Suprapubic skin (tissue), 4 donors: Measurements from ENCODE around the gene APLF.

Experiments used
- POLR2A ChIP-seq, 2 donors: fragments of 450-650 bp; IDR thresholded peaks; one replicate each; pipeline ENCODE4 v1.6.1; 2017; ENCODE audit warnings: antibody characterized with exemption in 2 of 2, mild to moderate bottlenecking in 2 of 2, moderate library complexity in 2 of 2
- POLR2AphosphoS5 ChIP-seq, 3 donors: sonication (generic); formaldehyde crosslinking; IDR thresholded peaks; one replicate each; pipeline ENCODE4 v1.6.1; 2017; ENCODE audit warnings: antibody characterized with exemption in 3 of 3
- TF ChIP-seq, protein P1 (sequence below), 2 donors: fragments of 200-600 bp in 1 of 2; fragments of 450-650 bp in 1 of 2; sonication (generic) in 1 of 2; IDR thresholded peaks; one replicate each; pipeline ENCODE4 v1.5.1; 2016 to 2019; ENCODE audit warnings: antibody characterized with exemption in 2 of 2, mild to moderate bottlenecking in 1 of 2, moderate library complexity in 1 of 2

GRCh38 chr2:68471385-68471784 is 4.0 kb downstream of the APLF start:
- TF ChIP-seq POLR2AphosphoS5 (IDR thresholded peaks at IDR 0.05) (no peak), POLR2A (IDR thresholded peaks at IDR 0.05) (no peak)
- TF ChIP-seq, protein P1, sequence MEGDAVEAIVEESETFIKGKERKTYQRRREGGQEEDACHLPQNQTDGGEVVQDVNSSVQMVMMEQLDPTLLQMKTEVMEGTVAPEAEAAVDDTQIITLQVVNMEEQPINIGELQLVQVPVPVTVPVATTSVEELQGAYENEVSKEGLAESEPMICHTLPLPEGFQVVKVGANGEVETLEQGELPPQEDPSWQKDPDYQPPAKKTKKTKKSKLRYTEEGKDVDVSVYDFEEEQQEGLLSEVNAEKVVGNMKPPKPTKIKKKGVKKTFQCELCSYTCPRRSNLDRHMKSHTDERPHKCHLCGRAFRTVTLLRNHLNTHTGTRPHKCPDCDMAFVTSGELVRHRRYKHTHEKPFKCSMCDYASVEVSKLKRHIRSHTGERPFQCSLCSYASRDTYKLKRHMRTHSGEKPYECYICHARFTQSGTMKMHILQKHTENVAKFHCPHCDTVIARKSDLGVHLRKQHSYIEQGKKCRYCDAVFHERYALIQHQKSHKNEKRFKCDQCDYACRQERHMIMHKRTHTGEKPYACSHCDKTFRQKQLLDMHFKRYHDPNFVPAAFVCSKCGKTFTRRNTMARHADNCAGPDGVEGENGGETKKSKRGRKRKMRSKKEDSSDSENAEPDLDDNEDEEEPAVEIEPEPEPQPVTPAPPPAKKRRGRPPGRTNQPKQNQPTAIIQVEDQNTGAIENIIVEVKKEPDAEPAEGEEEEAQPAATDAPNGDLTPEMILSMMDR (IDR thresholded peaks at IDR 0.05), result no peak
